Measurements from ENCODE around the gene DCST1. TPM values are rescaled to one million over a fixed set of nuclear protein-coding genes. Genes with fewer than 3 reads are reported as not detected.

DCST1 gene
- total and polyA plus RNA-seq, 2 donors = not detected

GRCh38 chr1:155064832-155065429, 31.3 kb downstream of the DCST1 start:
- H3K27ac ChIP-seq (ENCODE audit: low read depth) = no peak overlapping the region
- H3K4me3 ChIP-seq (ENCODE audit: low read depth, low read length) = no peak overlapping the region
- DNase-seq (ENCODE audit: extremely low spot score) = no peak
- no peaks in the 10 kb centered on the region for H3K36me3 ChIP-seq (ENCODE audit: insufficient read depth)
- 80% methylated on average over 5 of the region's 5 CpGs for WGBS
- H3K4me1 ChIP-seq (ENCODE audit: insufficient read depth) = no peaks in the 10 kb centered on the region

DNA sequence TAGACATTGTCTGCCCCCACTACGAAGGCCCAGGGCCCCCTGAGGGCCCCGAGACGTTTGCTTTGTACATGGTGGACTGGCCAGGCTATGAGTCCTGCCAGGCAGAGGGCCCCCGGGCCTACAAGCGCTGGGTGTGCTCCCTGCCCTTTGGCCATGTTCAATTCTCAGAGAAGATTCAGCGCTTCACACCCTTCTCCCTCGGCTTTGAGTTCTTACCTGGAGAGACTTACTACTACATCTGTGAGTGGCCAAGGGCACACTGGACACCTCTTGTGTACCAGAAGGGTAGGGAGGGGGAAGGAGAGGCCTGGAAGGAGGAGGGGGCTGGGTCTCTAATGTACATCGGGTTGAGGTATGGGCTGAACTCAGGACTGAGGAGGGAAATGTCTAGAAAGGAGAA, 33.2 kb downstream of the DCST1 start:
- H3K4me1 ChIP-seq (ENCODE audit: insufficient read depth) = peaks cover 3% of the 10 kb centered on the region
- H3K36me3 ChIP-seq (ENCODE audit: insufficient read depth) = no peaks in the 10 kb centered on the region
- WGBS = 85% methylated on average over 8 of the region's 8 CpGs
- no peak for DNase-seq (ENCODE audit: extremely low spot score)
- H3K27ac ChIP-seq (ENCODE audit: low read depth) = no peak overlapping the region
- no peak overlapping the region for H3K4me3 ChIP-seq (ENCODE audit: low read depth, low read length)

- Histone ChIP-seq H3K4me1 (ENCODE audit: insufficient read depth) (peaks cover 3% of the 10 kb centered on the region), H3K4me3 (ENCODE audit: low read depth, low read length) (no peak overlapping the region), H3K36me3 (ENCODE audit: insufficient read depth) (no peaks in the 10 kb centered on the region), H3K27ac (ENCODE audit: low read depth) (no peak overlapping the region)
- DNase-seq (ENCODE audit: extremely low spot score) = no peak
- 90% methylated on average over 3 of the region's 3 CpGs for WGBS
Observed at GRCh38 chr1:155068599-155068998, 35.0 kb downstream of the DCST1 start.

DNA sequence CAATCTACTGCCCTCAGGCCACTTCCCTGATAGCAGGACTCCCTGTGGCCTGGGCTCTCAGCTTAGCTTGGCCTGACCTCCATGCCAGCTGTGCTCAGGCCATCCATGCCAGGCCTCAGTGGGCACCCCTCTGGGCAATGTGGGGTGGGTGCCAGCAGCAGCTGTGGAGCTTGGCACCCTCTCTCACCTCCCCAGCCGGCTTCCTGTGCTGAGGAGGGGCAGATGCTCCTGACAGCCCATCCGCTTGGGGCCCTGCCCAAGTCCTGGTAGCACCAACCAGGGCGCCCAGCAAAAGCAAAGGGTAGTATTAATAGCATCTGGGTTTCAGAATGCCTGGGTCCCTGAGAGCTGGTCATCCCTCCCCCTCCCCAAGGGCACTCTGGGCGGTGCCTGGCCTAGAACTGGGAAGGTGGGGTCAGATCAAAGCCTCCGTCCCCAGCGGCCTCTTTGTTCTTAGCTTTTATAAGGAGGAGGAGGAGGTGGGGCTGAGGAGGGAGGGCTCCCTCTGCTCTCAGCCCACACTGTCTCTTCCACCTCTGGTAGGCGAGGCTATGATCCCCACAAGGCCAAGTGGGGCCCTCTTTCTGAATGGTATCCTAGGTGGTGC, 36.0 kb downstream of the DCST1 start:
- no peak for DNase-seq (ENCODE audit: extremely low spot score)
- WGBS = 73% methylated on average over 7 of the region's 7 CpGs
- H3K4me3 ChIP-seq (ENCODE audit: low read depth, low read length) = no peak overlapping the region

GRCh38 chr1:155070158-155070621, 36.6 kb downstream of the DCST1 start:
- no peak overlapping the region for H3K4me3 ChIP-seq (ENCODE audit: low read depth, low read length)
- WGBS = 33% methylated on average over 28 of the region's 28 CpGs
- no peak overlapping the region for H3K27ac ChIP-seq (ENCODE audit: low read depth)
- H3K4me1 ChIP-seq (ENCODE audit: insufficient read depth) = peaks cover 3% of the 10 kb centered on the region
- DNase-seq (ENCODE audit: extremely low spot score) = no peak
- no peaks in the 10 kb centered on the region for H3K36me3 ChIP-seq (ENCODE audit: insufficient read depth)

More for the DNA sequence above, 36.0 kb downstream of the DCST1 start:
- peaks cover 3% of the 10 kb centered on the region for H3K4me1 ChIP-seq (ENCODE audit: insufficient read depth)
- H3K27ac ChIP-seq (ENCODE audit: low read depth) = no peak overlapping the region
- no peaks in the 10 kb centered on the region for H3K36me3 ChIP-seq (ENCODE audit: insufficient read depth)

DNA sequence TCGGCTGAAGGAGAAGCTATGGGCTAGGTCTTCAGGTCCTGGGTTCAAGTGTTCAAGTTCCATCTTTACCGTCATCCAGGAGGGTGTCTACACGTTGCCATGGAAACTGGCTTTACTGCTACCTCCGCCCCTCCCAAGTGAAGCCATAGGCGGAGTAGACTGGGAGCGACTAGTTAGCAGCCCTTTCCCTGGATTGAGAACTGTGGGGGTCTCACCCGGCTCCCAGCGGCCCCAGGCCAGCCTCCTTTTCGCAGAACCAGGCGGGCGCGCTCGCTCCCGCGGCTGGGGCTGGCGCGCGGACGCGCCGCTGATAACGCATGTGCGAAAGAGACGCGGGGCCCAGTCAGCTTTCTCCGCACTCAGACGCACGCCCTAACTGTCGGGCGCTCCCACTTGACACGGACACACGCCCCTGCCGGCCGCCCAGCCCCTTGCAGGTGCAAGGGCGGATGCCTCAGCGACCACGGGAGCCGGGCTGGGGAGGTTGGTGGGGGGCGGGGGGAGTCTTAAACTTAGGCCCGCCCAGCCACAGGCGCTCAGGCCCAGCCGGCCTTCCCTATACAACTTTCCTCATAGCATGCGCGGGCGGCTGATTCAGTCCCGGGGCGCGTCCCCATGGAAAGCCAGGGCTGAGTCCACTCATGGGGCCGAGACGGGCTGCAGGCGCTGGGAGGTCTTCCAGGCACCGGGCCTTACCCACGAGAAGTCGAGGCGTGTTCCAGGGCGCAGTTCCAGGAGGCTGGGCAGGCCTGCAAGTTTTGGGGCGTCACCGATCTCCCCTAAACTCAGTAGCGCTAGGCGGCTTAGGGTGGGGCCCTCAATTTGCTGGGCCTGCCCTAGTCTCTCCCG, 37.3 kb downstream of the DCST1 start:
- no peaks in the 10 kb centered on the region for H3K36me3 ChIP-seq (ENCODE audit: insufficient read depth)
- 2% methylated on average over 61 of the region's 61 CpGs for WGBS
- no peak for DNase-seq (ENCODE audit: extremely low spot score)
- no peak overlapping the region for H3K27ac ChIP-seq (ENCODE audit: low read depth)
- peaks cover 3% of the 10 kb centered on the region for H3K4me1 ChIP-seq (ENCODE audit: insufficient read depth)
- H3K4me3 ChIP-seq (ENCODE audit: low read depth, low read length) = peak overlapping the region; percentile 41

DNA sequence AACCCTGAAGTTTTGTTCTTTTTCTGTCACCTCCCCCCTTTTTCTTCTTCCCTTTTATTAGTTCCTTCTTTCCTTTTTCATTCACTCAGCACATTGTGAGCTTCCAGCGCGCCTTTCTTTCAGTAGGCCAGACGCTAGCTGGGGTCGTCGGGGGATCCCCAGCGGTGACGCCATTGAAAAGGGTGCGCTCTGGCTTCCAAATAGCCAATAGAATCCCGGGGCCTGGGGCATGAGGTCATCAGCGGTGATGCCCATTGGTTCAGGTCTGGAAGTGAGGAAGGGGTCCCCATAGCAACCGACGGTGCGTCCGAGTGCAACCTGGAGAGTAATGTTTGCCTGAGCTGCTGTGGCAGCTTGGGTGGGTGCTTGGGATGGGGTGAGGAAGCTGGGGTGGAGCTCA, 38.1 kb downstream of the DCST1 start:
- 56% methylated on average over 14 of the region's 14 CpGs for WGBS
- Histone ChIP-seq H3K27ac (ENCODE audit: low read depth) (no peak overlapping the region), H3K4me3 (ENCODE audit: low read depth, low read length) (no peak overlapping the region), H3K36me3 (ENCODE audit: insufficient read depth) (no peaks in the 10 kb centered on the region), H3K4me1 (ENCODE audit: insufficient read depth) (peaks cover 3% of the 10 kb centered on the region)
- DNase-seq (ENCODE audit: extremely low spot score) = no peak

DNA sequence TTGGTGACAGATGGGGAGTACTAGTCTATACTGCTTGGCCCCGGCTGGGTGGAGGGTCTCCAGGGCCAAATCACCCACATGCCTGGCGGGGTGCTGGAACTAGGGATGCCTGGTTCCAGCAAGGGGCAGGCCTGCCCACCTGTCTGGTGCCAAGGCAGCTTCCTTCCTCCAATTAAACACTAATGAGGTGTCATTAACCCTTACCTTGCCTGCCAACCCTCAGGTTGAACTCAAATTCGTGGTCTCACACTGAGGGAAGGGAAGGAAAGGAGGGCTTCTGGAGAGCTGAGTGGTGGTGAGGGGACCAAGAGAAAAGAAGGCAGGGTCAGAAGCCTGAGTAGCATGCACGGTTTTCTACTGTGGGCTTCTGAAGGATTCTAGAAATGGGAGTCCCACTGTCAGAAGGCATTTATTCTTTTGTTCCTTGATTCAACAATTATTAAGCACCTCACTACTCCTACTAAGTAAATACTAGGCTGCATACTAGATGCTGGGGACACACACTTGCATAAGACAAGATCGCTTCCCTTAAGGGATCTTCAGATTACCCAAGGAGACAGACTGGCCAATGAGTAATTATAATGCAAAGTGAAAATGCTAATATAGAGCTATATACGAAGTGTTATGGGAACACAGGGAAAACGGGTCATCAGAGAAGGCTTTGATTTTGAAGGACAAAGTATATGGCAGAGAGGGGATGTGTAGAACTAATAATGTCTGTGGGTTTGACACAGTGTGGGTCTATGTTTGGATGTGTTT, 39.1 kb downstream of the DCST1 start:
- H3K27ac ChIP-seq (ENCODE audit: low read depth) = no peak overlapping the region
- H3K4me1 ChIP-seq (ENCODE audit: insufficient read depth) = peaks cover 3% of the 10 kb centered on the region
- no peak for DNase-seq (ENCODE audit: extremely low spot score)
- H3K4me3 ChIP-seq (ENCODE audit: low read depth, low read length) = no peak overlapping the region
- 60% methylated on average over 7 of the region's 7 CpGs for WGBS
- no peaks in the 10 kb centered on the region for H3K36me3 ChIP-seq (ENCODE audit: insufficient read depth)

DNA sequence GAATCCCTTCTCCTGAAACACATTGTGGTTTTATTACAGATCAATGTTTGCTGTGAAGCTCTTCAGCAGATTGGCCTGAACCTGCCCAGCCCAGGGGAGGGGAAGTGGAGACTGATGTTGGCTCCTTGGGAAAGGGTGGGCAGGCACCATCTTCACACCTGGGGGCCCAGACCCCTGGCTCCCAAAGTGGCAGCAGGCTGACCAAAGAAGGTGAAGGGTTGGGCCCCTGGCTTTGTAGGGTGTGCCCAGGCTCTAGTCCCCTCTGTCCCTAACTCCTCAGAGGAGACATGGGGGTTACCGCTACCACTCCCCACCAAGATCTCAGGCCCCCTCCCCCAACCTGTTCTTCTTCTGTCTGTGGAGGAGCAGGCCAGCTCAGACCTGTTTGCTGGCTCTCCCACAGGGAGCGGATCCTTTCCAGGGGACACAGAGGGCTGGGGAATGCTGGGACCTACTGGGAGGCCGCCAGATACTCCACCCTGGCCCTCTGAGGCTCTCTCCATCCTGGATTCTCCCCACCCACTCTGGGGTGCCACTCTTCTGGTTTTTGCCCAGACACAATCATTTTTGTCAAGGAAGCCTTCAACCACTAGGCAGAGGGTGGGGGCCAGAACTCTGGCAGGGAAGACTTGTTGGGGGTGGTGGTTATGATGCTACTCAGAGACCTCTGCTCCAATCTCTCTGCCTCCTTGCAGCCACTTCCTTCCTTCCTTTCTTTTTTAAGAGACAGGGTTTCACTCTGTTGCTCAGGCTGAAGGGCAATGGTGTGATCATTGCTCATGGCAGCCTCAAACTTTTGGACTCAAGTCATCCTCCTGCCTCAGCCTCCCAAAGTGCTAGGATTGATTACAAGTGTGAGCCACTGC, 40.0 kb downstream of the DCST1 start:
- Histone ChIP-seq H3K27ac (ENCODE audit: low read depth) (no peak overlapping the region), H3K36me3 (ENCODE audit: insufficient read depth) (no peaks in the 10 kb centered on the region), H3K4me1 (ENCODE audit: insufficient read depth) (peaks cover 3% of the 10 kb centered on the region), H3K4me3 (ENCODE audit: low read depth, low read length) (no peak overlapping the region)
- DNase-seq (ENCODE audit: extremely low spot score) = no peak
- 90% methylated on average over 3 of the region's 3 CpGs for WGBS

- 60% methylated on average over 5 of the region's 5 CpGs for WGBS
- DNase-seq (ENCODE audit: extremely low spot score) = no peak
Observed at GRCh38 chr1:155075535-155075934, 41.9 kb downstream of the DCST1 start.

DNA sequence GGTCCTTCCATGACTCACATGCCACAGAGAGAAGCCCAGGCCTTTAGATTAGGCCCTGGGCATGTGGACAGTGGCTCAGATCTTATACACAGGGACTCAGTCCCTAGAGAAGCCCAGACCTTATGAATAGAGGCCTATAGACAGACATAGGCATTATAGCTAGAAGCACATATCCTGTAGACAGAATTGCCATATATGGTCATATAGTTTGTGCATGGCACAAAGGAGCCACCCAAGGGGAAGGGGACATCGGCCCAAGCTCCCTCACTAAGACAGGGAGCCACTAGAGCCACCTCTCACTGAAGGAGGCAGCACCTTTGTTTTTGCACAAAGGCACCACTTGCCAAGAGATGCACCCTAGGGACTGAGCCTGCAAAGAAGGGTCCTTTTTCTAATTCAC, 42.7 kb downstream of the DCST1 start:
- Histone ChIP-seq H3K4me1 (ENCODE audit: insufficient read depth) (peaks cover 2% of the 10 kb centered on the region), H3K4me3 (ENCODE audit: low read depth, low read length) (no peak overlapping the region), H3K36me3 (ENCODE audit: insufficient read depth) (no peaks in the 10 kb centered on the region), H3K27ac (ENCODE audit: low read depth) (no peak overlapping the region)
- DNase-seq (ENCODE audit: extremely low spot score) = no peak
- 63% methylated on average over 1 of the region's 1 CpG for WGBS

More at GRCh38 chr1:155075535-155075934, 41.9 kb downstream of the DCST1 start:
- Histone ChIP-seq H3K4me3 (ENCODE audit: low read depth, low read length) (no peak overlapping the region), H3K27ac (ENCODE audit: low read depth) (no peak overlapping the region), H3K4me1 (ENCODE audit: insufficient read depth) (no peaks in the 10 kb centered on the region), H3K36me3 (ENCODE audit: insufficient read depth) (no peaks in the 10 kb centered on the region)

GRCh38 chr1:155077346-155077745, 43.7 kb downstream of the DCST1 start:
- Histone ChIP-seq H3K4me1 (ENCODE audit: insufficient read depth) (peaks cover 2% of the 10 kb centered on the region), H3K27ac (ENCODE audit: low read depth) (no peak overlapping the region), H3K4me3 (ENCODE audit: low read depth, low read length) (no peak overlapping the region), H3K36me3 (ENCODE audit: insufficient read depth) (no peaks in the 10 kb centered on the region)
- 91% methylated on average over 3 of the region's 3 CpGs for WGBS
- no peak for DNase-seq (ENCODE audit: extremely low spot score)
